Measurements from ENCODE around the gene APOA4.
"Not testable (repeated sequence)": the region's sequence is repeated elsewhere in the genome, so short reads cannot be mapped to it uniquely, and the experiment has no call there.

APOA4 gene

GRCh38 chr11:116847612-116848011 is 24.5 kb upstream of the APOA4 start:
- DNase-seq = no peak

DNA sequence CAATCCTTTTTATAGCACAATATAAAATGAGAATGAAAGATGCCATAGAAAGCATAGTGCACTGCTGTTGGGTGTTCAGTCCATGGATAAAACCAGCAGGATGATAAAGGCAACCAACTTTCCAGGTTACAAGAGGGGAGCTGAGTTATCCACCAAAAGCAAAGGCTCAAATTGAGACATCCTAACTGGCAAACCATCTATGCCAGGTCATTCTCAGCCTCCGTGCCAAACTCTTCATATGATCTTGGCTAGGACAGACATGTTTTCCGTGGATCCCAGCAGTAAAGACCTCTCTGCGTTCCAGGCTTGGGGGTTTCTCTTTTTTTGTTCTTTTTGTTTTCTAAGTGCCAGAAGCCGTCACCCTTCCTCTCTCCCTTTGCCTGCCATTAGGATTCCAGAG is 21.6 kb upstream of the APOA4 start:
- DNase-seq = no peak

DNA sequence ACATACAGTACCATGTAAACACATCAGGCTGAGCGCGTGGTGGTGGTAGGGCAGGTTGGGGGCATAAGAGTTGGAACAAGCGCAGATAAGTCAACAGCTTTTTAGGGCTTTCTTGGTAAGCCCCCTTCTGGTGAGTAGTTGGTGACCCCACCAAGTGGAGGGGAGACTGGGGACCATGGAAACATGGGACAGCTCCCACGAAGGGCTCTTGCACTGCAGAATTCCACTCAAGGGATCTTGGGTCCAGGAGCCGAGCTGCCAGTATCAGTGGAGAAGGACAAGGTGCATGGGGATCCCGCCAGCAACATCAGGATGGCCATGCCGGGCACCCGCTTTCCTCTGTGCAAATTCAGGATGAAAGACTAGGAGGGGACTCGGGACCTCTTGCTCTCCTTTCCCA is 20.6 kb upstream of the APOA4 start:
- DNase-seq = no peak

DNA sequence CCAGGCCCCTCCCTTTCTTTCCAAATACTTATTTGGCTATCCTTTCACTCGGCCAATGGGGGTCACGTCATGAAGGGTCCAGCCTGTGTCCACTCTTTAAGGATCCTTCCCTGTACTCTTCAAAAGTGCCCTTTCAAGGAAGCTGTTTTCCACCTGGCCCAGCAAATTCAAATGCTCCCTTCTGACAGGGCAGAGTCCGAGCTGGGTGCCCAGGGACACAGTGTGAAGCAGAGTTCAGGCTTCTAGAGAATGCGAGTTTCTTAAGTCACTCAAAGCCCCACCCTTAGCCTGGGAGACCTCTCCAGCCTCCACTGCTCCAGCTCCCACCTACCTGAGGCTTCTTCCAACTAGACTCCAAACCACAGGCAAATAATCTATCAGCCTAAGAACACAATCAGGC is 19.8 kb upstream of the APOA4 start:
- DNase-seq = no peak

DNA sequence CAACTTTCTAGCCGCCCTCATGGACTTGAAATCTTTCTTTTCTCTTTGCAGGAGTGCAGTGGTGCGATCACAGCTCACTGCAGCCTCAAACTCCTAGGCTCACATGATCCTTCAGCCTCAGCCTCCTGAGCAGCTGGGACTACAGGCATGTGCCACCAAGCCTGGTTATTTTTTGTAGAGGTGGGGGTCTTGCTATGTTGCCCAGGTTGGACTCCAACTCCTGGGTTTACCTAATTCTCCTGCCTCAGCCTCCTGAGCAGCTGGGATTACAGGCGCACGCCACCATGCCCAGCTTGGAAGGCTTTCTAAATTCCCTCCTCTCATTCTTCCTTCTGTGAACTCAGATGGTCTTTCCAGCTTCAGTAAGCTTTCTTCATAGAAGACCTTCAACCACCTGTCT is 19.0 kb upstream of the APOA4 start:
- DNase-seq = no peak

DNA sequence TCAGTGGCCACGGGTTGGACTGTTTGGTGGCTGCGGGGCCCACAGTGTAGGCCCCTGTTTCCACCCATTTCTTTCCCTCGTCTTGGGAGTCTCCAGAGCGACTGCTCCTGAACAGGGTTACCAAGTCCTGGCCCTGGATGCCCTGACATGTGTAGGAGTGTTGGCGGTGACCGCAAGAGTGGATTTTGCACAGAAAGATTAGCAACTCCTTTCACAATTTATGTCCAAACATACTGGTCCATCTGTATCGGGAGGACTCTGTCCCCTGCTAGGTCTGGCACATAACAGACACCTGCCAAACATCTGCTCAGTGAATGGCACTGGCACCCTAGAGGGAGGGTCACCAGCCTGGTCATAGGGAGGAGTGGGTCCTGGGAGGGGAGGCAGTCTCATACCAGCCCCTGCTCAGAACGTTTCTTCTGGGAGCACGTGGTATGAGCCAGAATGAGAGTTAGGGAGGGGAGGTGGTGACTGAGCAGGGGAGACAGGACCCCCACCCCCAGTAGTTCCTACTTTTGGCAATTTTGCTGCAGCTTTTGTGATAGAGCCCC is 17.7 kb upstream of the APOA4 start:
- DNase-seq = no peak

DNA sequence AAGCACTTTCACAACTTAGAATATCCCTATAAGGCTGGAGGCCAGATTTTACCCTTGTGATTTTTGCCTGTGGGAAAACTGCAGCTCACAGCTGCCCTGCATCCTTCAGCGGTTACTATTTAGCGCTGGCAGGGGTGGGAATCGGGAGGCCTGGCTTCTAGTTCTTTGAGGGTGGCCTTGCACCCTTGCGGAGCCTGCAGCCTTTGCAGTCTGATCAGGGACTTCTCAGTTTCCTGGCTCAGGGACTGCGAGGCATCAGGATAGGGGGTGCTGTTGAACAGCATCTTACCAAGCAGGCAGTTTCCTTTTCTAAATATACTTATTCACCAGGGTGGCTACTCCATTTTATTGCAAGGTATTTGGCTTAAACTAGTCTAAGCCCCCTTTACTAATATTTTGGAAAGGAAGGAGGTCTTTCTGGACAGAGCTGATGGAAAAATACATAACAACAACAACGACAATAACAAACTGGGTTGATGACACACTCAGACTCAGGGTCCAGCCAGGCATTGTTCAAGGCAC is 17.2 kb upstream of the APOA4 start:
- DNase-seq = no peak

GRCh38 chr11:116838321-116839084 is 15.4 kb upstream of the APOA4 start:
- DNase-seq = no peak

- DNase-seq = no peak
Observed at GRCh38 chr11:116837231-116838091, 14.4 kb upstream of the APOA4 start, which contains the start of gene APOA1. APOA1 (minus strand) TSS chr11:116837622; CDS start chr11:116837387, 235 bp downstream.

GRCh38 chr11:116836632-116836991 is 13.5 kb upstream of the APOA4 start:
- DNase-seq = no peak

GRCh38 chr11:116835791-116836631 is 12.9 kb upstream of the APOA4 start:
- DNase-seq = peak; percentile 96 to 98 (median 98)

- peak in 1 of 3 experiments; percentile 54 for DNase-seq
Observed at GRCh38 chr11:116835042-116835772, 12.1 kb upstream of the APOA4 start.

DNA sequence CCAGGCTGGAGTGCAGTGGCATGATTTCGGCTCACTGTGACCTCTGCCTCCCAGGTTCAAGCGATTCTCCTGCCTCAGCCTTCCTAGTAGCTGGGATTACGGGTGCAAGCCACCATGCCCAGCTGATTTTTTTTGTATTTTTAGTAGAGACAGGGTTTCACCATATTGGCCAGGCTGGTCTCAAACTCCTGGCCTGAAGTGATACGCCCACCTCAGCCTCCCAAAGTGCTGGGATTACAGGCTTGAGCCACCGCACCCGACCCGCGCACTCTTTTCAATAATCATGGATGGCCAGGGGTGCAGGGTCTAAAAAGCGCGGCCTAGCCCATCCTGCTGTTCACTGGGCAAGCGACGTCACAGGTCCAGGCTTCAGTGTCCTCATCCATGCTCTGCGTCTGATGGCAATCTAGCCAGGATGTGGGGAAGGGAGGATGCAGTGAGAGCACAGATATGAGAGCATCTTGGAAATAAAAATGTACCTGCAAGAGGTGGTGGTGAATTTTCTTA is 11.5 kb upstream of the APOA4 start:
- DNase-seq = not testable (repeated sequence)

- DNase-seq = no peak
Observed at GRCh38 chr11:116833816-116834534, 10.9 kb upstream of the APOA4 start.

DNA sequence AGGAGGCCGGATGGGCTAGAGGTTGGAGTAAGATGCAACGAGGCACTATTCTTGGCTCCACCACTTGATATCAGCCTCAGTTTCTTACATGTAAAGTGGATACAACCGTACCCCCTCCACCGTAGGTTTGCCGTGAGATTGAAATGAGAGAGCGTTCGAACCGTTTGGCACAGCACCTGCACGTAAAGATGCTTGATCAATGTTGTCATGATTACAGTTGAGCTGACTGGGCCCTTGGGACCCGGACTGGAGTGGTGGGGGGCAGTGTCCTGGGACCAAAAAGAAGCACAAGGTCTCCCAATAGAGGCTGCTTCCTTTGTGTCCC is 10.3 kb upstream of the APOA4 start:
- DNase-seq = no peak

DNA sequence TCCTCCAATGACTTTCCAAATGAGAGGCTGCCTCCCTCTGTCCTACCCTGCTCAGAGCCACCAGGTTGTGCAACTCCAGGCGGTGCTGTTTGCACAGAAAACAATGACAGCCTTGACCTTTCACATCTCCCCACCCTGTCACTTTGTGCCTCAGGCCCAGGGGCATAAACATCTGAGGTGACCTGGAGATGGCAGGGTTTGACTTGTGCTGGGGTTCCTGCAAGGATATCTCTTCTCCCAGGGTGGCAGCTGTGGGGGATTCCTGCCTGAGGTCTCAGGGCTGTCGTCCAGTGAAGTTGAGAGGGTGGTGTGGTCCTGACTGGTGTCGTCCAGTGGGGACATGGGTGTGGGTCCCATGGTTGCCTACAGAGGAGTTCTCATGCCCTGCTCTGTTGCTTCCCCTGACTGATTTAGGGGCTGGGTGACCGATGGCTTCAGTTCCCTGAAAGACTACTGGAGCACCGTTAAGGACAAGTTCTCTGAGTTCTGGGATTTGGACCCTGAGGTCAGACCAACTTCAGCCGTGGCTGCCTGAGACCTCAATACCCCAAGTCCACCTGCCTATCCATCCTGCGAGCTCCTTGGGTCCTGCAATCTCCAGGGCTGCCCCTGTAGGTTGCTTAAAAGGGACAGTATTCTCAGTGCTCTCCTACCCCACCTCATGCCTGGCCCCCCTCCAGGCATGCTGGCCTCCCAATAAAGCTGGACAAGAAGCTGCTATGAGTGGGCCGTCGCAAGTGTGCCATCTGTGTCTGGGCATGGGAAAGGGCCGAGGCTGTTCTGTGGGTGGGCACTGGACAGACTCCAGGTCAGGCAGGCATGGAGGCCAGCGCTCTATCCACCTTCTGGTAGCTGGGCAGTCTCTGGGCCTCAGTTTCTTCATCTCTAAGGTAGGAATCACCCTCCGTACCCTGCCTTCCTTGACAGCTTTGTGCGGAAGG is 9.5 kb upstream of the APOA4 start:
- DNase-seq = no peak

GRCh38 chr11:116831790-116832349 is 8.8 kb upstream of the APOA4 start:
- no peak for DNase-seq

DNA sequence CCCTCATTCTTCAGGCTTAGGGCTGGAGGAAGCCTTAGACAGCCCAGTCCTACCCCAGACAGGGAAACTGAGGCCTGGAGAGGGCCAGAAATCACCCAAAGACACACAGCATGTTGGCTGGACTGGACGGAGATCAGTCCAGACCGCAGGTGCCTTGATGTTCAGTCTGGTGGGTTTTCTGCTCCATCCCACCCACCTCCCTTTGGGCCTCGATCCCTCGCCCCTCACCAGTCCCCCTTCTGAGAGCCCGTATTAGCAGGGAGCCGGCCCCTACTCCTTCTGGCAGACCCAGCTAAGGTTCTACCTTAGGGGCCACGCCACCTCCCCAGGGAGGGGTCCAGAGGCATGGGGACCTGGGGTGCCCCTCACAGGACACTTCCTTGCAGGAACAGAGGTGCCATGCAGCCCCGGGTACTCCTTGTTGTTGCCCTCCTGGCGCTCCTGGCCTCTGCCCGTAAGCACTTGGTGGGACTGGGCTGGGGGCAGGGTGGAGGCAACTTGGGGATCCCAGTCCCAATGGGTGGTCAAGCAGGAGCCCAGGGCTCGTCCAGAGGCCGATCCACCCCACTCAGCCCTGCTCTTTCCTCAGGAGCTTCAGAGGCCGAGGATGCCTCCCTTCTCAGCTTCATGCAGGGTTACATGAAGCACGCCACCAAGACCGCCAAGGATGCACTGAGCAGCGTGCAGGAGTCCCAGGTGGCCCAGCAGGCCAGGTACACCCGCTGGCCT is 7.2 kb upstream of the APOA4 start:
- no peak for DNase-seq

All from NCI-H1417 (cell line).